Left lung (tissue), 10 donors: ENCODE results near the gene ZNF683. TPM values are rescaled to one million over a fixed set of nuclear protein-coding genes. Genes with fewer than 3 reads are reported as not detected.

Experiments used
- ATAC-seq: fragments of 200-7000 bp; cut with Tn5 transposase; one replicate; pipeline ENCODE4 v1.9.1; 2020; ENCODE audit warnings: moderate library complexity
- DNase-seq, 4 donors: peaks; one replicate each; pipeline ENCODE4 v3.0.0-alpha.2; 2013 to 2020
- H3K27ac ChIP-seq, 2 donors: fragments of 200-600 bp; sonication (generic) in 1 of 2; one replicate each; pipeline versions ENCODE4 v1.5.0 to v1.8.0; 2020 to 2021
- H3K27me3 ChIP-seq, 2 donors: fragments of 200-600 bp; sonication (generic) in 1 of 2; one replicate each; pipeline versions ENCODE4 v1.5.0 to v1.8.0; 2020 to 2021
- H3K36me3 ChIP-seq, 2 donors: fragments of 200-600 bp; sonication (generic) in 1 of 2; one replicate each; pipeline versions ENCODE4 v1.5.0 to v1.8.0; 2020 to 2021
- H3K4me1 ChIP-seq, 2 donors: fragments of 200-600 bp; one replicate each; pipeline ENCODE4 v1.8.0; 2021
- H3K4me3 ChIP-seq, 2 donors: fragments of 200-600 bp; sonication (generic) in 1 of 2; one replicate each; pipeline versions ENCODE4 v1.5.0 to v1.8.0; 2020 to 2021; ENCODE audit warnings: mild to moderate bottlenecking in 1 of 2
- H3K9me3 ChIP-seq, 2 donors: fragments of 200-600 bp; sonication (generic) in 1 of 2; one replicate each; pipeline versions ENCODE4 v1.5.0 to v1.8.0; 2020 to 2021
- CTCF ChIP-seq, 2 donors: fragments of 200-600 bp; sonication (generic) in 1 of 2; IDR thresholded peaks; one replicate each; pipeline versions ENCODE4 v1.5.0 to v1.8.0; 2021; ENCODE audit warnings: antibody characterized with exemption in 2 of 2
- intact Hi-C, 2 donors: fragments of 100-400 bp; cut with DNase I; formaldehyde crosslinking; loops; one replicate each; pipeline versions ENCODE4 v1.11.2 to v1.14.2; 2022
- polyA plus RNA-seq, 6 donors: library from polyadenylated mRNA; unstranded; fragments of 120-200 nt; gene quantifications; one replicate each; pipeline ENCODE4 v1.2.1, GENCODE V29; 2013; ENCODE audit not compliant: insufficient read length in 6 of 6
- total RNA-seq, 2 donors: library from RNA; stranded (reverse); fragmentation: NEBNext Ultra II Directional; extraction: Animal tissue kit (Norgen Biotek cat#: 25700); gene quantifications; one replicate each; pipeline ENCODE4 v1.2.1, GENCODE V29; 2021
- donor health status: DM: no; HTN: yes; CAD: no.
- donor health status: DM: no; HTN: no; CAD: no.

Gene ZNF683
- total and polyA plus RNA-seq, 8 donors: 0.09 to 0.86 (median 0.21) TPM; not detected in 1

- Histone ChIP-seq H3K4me3 (no peak overlapping the region), H3K4me1 (peaks cover 8 to 15% of the 10 kb centered on the region in 2 donors), H3K36me3 (no peaks in the 10 kb centered on the region), H3K27ac (no peak overlapping the region), H3K9me3 (no peaks in the 10 kb centered on the region), H3K27me3 (peaks cover 43 to 84% of the 10 kb centered on the region in 2 donors)
- TF ChIP-seq CTCF (IDR thresholded peaks at IDR 0.05): no peak
- intact Hi-C loops: no loop called here
- no peak for ATAC-seq
- DNase-seq: no peak
These were observed 12.4 kb downstream of the ZNF683 start for GRCh38 chr1:26359981-26360806.

GRCh38 chr1:26358411-26359384 is 13.9 kb downstream of the ZNF683 start:
- ATAC-seq (peak; percentile 9), DNase-seq (no peak)
- H3K27ac ChIP-seq: no peak overlapping the region
- H3K4me1 ChIP-seq: peaks cover 8 to 12% of the 10 kb centered on the region in 2 donors
- no peak for TF ChIP-seq CTCF (IDR thresholded peaks at IDR 0.05)
- H3K4me3 ChIP-seq: no peak overlapping the region
- no peaks in the 10 kb centered on the region for H3K36me3 ChIP-seq
- no peaks in the 10 kb centered on the region for H3K9me3 ChIP-seq
- peaks cover 33 to 79% of the 10 kb centered on the region in 2 donors for H3K27me3 ChIP-seq
- intact Hi-C loops: no loop called here

GRCh38 chr1:26357121-26357602 is 15.4 kb downstream of the ZNF683 start:
- Histone ChIP-seq H3K36me3 (no peaks in the 10 kb centered on the region), H3K4me1 (peaks cover 8 to 10% of the 10 kb centered on the region in 2 donors), H3K9me3 (no peaks in the 10 kb centered on the region), H3K27me3 (peaks cover 33 to 63% of the 10 kb centered on the region in 2 donors), H3K4me3 (no peak overlapping the region), H3K27ac (no peak overlapping the region)
- intact Hi-C loops: no loop called here
- no peak for DNase-seq
- ATAC-seq: no peak
- TF ChIP-seq CTCF (IDR thresholded peaks at IDR 0.05): no peak

GRCh38 chr1:26356106-26356505 is 16.4 kb downstream of the ZNF683 start:
- TF ChIP-seq CTCF (IDR thresholded peaks at IDR 0.05): no peak
- Histone ChIP-seq H3K9me3 (no peaks in the 10 kb centered on the region), H3K4me3 (no peak overlapping the region), H3K27ac (no peak overlapping the region), H3K36me3 (no peaks in the 10 kb centered on the region), H3K27me3 (peaks cover 26 to 53% of the 10 kb centered on the region in 2 donors), H3K4me1 (peaks cover 8 to 10% of the 10 kb centered on the region in 2 donors)
- intact Hi-C loops: no loop called here
- no peak for DNase-seq
- no peak for ATAC-seq
